OCI-LY1 (cell line): ENCODE data around the gene TLE5.

Source experiments
- EZH2 ChIP-seq: fragments of 200-600 bp; sonication (generic), shearing (Covaris generic); IDR thresholded peaks from 2 replicates; pipeline ENCODE4 v1.8.0; 2017; ENCODE audit warnings: borderline replicate concordance, mixed run types, mild to moderate bottlenecking, antibody characterized with exemption, low read length, moderate library complexity, mixed read lengths
- TF ChIP-seq, protein P1 (sequence below): fragments of 200-600 bp; sonication (generic), shearing (Covaris generic); IDR thresholded peaks from 2 replicates; pipeline ENCODE4 v1.5.1; 2017; ENCODE audit warnings: mild to moderate bottlenecking, antibody characterized with exemption, low read length, moderate library complexity, mixed read lengths

DNA sequence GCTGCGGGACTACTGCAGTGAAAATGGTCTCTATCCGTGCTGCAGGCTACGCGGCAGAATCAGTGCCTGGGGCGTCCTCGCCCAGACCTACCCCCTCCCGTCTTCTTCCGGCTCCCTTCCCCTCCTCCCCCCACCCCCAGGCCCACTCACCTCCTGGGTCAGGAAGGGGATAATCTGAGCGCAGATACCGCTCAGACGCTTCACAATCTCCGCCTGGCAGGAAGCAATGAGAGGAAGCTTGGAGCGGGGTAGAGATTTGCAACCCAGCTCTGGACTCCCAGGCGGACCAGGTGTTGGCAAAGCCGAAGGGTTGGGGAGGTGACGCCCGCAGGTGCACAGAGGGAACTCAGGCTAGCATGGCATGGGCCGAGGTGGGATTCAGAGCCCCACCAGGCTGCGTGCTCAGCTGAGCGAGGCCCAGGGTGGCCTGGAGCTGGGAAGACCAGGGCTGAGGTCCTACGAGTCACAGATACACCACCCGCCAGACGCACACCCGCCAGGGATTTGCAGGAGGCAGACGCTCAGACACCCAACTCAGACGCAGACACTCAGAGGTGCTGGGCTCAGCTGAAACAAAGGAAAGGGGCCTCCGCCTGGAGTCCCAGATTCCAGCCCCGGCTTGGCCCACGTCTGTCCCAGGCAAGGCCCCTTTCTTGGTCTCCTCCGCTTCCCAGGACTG is 37.3 kb downstream of the TLE5 start:
- TF ChIP-seq, protein P1, sequence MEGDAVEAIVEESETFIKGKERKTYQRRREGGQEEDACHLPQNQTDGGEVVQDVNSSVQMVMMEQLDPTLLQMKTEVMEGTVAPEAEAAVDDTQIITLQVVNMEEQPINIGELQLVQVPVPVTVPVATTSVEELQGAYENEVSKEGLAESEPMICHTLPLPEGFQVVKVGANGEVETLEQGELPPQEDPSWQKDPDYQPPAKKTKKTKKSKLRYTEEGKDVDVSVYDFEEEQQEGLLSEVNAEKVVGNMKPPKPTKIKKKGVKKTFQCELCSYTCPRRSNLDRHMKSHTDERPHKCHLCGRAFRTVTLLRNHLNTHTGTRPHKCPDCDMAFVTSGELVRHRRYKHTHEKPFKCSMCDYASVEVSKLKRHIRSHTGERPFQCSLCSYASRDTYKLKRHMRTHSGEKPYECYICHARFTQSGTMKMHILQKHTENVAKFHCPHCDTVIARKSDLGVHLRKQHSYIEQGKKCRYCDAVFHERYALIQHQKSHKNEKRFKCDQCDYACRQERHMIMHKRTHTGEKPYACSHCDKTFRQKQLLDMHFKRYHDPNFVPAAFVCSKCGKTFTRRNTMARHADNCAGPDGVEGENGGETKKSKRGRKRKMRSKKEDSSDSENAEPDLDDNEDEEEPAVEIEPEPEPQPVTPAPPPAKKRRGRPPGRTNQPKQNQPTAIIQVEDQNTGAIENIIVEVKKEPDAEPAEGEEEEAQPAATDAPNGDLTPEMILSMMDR: no peak
- no peak for TF ChIP-seq EZH2
